NCI-H345 (cell line): ENCODE measurements around the gene CD48.
A peak's percentile ranks its signal among the peaks of the same experiment; 100 is the strongest.

Experiments
- DNase-seq: peaks from one replicate; lab custom pipeline; 2025; lab: John Stamatoyannopoulos, UW

CD48 gene

GRCh38 chr1:160676869-160677597 is 34.6 kb downstream of the CD48 start:
- no peak for DNase-seq

DNA sequence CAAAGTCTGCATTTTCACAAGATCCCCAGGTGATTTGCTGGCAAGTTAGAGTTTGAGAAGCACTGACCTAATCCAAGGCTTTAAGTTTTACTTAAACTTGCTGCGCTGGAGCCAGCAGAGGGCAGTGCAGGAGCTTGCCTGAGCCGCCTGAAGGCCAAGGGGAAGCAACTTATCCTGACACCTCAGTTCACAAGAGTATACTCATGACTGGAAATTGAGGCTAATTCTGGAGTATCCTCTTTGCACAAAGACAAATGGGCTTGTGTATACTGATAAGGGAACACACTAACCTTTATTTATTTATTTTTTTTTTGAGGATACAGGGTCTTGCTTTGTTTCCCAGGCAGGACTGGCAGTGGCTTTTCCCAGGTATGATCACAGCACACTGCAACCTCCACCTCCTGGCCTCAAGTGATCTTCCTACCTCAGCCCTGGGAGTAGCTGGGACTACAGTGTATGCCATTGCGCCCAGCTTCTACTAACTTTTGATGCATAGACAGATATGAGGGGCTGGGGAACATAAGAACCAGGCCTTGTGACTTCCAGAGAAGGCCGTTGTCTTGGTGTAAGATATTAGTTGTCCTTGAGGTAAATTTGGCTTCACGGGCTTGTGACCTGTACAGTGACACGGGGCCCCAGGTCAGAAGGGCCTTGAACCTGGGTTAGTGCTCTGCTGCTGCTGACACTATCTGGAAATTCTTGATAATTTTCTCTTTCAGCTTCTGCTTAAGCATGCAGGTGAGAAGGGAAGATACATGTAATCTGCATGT is 35.8 kb downstream of the CD48 start:
- DNase-seq = peak; percentile 77

DNA sequence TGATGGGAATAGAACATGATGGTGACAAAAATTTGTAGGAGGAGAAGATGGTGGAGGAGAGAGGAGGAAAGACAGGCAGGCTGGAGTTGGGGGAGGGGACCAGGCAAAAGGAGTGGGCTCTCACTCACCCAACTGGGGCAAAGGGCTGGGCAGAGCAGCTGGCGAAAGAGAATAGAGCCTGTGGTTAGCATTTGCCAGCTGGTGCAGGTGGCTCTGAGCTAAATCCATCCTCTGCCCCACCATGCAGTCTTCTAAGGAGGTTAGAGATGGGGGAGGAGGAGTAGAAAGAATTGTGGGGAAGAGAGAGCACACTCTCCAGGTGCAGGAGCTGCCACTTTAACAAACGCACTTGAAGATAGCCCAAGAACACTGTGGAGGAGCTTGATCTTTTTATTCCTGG is 37.2 kb downstream of the CD48 start:
- peak; percentile 23 for DNase-seq

GRCh38 chr1:160672789-160673695 is 38.6 kb downstream of the CD48 start:
- DNase-seq = peak; percentile 13

DNA sequence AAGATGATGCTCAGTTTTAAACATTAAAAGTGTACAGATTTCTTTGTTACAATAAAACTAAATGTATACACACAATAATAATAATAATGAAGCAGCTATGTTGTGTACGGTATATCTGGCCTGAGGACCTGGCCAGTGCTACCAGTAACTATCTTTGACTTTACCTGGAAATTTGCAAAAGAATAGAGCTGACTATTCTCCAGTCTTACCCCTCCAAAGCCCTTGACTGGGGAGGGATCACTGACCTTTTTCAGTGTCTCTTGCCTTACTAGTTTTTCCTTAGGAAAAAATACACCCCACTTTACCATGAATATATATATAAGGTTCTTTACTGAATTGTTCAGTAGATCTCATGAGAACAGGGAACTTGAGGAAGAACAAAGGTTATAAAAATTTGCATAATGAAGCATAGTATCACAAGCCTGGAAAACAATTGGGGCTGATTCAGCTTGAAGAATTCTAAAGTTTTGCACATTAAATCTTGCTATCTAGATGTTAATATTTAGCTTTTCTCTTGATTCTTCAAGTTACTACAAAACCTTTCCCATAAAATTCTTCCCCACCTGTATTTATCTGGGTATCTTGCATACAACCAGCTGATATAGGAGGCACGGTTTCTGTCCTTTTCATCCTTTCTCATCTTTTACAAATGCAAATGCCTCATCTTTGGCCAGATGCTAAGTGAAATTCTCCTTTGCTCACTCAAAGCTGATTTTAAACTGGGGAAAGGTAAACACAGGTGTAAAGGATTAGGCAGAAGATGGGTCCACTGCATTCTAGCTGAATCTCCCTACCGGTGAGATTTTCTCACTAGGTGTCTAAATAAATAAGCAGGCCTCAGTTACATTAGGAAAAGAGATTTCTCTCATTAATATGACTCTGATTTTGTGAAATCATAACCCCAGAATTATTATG is 39.8 kb downstream of the CD48 start:
- DNase-seq = peak; percentile 54

- no peak for DNase-seq
Measured at GRCh38 chr1:160670701-160671100, 40.9 kb downstream of the CD48 start.

GRCh38 chr1:160669802-160670201 is 41.8 kb downstream of the CD48 start:
- no peak for DNase-seq

GRCh38 chr1:160669276-160669675 is 42.3 kb downstream of the CD48 start:
- no peak for DNase-seq

DNA sequence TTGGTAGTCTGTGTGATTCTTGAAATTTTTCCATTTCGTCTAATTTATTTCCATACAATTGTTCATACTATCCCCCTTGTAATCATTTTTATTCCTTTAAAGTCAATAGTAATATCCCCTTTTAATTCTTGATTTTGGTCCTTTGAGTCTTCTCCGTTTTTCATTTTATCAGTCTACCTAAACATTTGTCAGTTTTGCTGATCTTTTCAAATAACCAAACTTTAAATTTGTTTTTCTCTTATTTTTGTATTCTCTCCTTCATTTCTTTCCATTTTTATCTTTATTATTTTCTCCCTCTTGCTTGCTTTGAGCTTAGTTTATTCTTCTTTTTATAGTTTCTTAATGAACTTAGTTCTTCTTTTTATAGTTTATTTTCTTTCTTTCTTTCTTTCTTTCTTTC is 43.7 kb downstream of the CD48 start:
- no peak for DNase-seq

DNA sequence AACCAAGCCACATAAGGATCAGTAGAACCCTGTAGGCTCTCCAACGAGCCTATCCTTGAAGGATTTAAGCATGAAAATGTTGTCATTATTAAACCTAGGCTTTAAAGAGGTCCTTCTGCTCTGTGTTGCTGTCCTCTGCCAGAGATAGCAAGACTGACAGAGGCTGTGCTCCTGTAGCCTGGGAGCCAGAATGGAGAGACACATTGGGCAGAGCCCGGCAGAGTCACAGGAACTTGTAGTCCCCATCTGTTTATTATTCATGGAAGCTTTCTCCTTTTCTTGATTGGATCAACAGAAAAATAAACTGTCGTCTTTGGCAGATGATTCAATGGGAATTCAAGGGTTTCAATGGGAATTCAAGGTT is 45.6 kb downstream of the CD48 start:
- no peak for DNase-seq

- no peak for DNase-seq
Measured at GRCh38 chr1:160665330-160666078, 46.1 kb downstream of the CD48 start.

DNA sequence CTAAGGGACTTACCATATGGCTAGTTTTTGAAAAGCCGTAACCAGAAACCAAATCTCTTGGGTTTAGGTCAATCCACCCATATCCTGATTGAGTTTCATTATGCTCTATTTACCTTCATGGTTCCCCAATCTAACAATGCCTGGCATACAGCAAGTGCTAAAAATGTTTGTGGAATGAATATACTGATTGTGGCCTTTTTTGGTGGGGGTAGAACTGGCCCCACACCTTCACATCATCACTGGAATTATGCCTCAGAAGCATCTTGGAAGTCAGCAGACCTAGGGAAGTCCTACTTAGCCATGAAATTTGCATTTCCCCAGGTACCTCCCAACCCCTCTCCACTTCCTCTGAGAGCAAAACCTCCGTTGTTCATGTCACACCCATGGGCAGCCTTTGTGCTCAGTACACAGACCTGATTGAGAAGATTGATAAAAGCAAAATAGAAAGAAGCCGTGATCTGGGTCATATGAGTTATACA is 47.0 kb downstream of the CD48 start:
- no peak for DNase-seq

DNA sequence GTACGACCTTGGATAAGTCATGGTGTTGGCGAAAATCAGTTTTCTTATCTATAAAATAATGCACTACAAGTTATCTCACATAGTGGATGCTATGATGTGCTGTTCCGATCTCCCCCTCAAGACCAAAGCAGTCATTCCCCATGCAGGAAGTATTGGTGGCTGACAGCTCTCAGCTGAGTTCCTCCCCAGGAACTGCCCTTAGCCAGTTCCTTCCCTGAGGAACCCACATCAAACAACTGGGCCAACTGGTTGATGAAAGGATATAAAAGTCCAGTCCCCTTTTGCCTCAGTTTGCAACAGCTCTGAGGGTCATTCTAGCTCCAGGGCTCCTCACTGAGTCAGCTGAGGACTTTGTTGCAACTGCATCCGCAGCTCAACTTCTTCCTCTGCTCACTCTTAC is 48.7 kb downstream of the CD48 start:
- DNase-seq = no peak

DNA sequence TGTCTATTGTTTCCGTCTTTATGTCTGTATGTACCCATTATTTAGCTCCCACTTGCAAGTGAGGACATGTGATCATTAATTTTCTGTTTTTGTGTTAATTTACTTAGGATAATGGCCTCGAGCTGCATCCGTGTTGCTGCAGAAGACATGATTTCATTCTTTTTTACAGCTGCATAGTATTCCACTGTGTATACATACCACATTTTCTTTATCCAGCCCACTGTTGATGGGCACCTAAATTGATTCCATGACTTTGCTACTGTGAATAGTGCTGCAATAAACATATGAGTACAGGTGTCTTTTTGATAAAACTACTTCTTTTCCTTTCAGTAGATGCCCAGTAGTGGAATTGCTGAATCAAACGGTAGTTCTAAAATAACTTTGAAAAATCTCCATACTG is 52.1 kb downstream of the CD48 start:
- no peak for DNase-seq

GRCh38 chr1:160658814-160659193 is 52.8 kb downstream of the CD48 start:
- no peak for DNase-seq

DNA sequence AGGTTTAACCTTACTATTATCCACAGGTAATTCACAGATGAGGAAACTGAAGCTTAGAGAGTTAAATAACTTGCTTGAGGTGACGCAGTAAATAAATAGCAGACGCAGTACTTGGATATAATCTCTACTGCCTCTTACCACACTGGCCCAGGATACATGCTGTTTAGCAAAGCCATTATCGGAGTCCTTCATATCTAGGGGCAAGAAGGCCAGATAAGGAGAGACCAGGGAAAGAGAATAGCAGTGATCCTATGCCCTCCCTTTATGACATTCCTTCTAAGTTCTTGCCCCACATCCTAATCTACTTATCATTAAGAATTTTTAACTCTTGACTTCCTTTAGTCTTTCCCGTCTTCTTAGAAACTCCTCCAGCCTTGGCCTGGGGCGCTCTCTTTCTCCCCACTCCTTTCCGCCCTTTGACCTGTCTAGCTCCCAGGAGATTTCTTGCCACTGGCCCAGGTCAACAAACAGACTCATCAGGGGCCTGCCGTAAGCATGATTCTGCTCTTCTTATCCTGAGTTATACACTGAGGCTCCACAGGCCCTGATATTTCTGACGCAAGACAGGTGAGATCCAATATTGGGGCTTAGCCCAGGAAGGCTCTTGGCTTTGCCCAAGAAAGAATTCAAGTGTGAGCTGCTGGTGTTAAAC is 53.3 kb downstream of the CD48 start:
- no peak for DNase-seq

- no peak for DNase-seq
Measured at GRCh38 chr1:160657250-160657781, 54.3 kb downstream of the CD48 start.

- no peak for DNase-seq
Measured at GRCh38 chr1:160656737-160657136, 54.9 kb downstream of the CD48 start.

GRCh38 chr1:160653620-160654016 is 58.0 kb downstream of the CD48 start:
- DNase-seq = no peak
